Measurements from ENCODE around the gene PLEKHG4B. TPM values are rescaled to one million over a fixed set of nuclear protein-coding genes. Genes with fewer than 3 reads are reported as not detected.

Gene PLEKHG4B
- total RNA-seq, 2 donors from 2014 or later: 8.9 to 14.4 TPM

GRCh38 chr5:128446-128845 lies 36.5 kb downstream of the PLEKHG4B start:
- H3K36me3 ChIP-seq: no peaks in the 10 kb centered on the region
- no peak overlapping the region for H3K27ac ChIP-seq
- no peaks in the 10 kb centered on the region for H3K4me1 ChIP-seq (replicated peaks)
- H3K4me3 ChIP-seq: no peak overlapping the region
- peaks cover 4% of the 10 kb centered on the region for H3K9me3 ChIP-seq
- no peak for DNase-seq (ENCODE audit: low spot score)
- WGBS: 97% methylated on average over 2 of the region's 2 CpGs
- H3K27me3 ChIP-seq (replicated peaks; ENCODE audit: insufficient read depth): no peaks in the 10 kb centered on the region
- TF ChIP-seq CTCF (IDR thresholded peaks at IDR 0.05) (no peak), POLR2AphosphoS5 (IDR thresholded peaks at IDR 0.05) (no peak), POLR2A (IDR thresholded peaks at IDR 0.05) (no peak)
- intact Hi-C loops (cut with DNase I): no loop called here

DNA sequence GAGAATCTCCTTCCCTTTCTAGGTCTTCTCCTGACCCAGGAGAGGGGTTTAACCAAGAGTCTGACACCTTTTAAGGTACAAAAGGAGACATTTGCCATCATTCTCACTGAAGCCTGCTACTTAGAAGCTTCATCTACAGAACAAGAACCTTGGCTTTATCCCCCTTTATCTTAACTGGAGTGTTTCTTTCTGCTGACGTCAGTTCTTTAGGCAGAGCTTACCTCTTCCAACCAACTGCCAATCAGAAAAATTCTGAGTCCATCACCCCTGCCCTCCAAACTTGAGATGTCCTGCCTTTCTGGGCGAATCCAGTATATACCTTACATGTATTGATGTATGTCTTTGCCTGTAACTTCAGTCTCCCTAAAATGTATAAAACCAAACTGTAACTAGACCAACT lies 37.2 kb downstream of the PLEKHG4B start:
- no peaks in the 10 kb centered on the region for H3K27me3 ChIP-seq (replicated peaks; ENCODE audit: insufficient read depth)
- 84% methylated on average over 2 of the region's 2 CpGs for WGBS
- no peak overlapping the region for H3K4me3 ChIP-seq
- H3K4me1 ChIP-seq (replicated peaks): no peaks in the 10 kb centered on the region
- intact Hi-C loops (cut with DNase I): no loop called here
- DNase-seq (ENCODE audit: low spot score): no peak
- no peak for TF ChIP-seq CTCF (IDR thresholded peaks at IDR 0.05)
- no peak for TF ChIP-seq POLR2A (IDR thresholded peaks at IDR 0.05)
- TF ChIP-seq POLR2AphosphoS5 (IDR thresholded peaks at IDR 0.05): no peak
- H3K27ac ChIP-seq: no peak overlapping the region
- peaks cover 4% of the 10 kb centered on the region for H3K9me3 ChIP-seq
- H3K36me3 ChIP-seq: no peaks in the 10 kb centered on the region

- Histone ChIP-seq H3K27me3 (replicated peaks; ENCODE audit: insufficient read depth) (no peaks in the 10 kb centered on the region), H3K9me3 (peaks cover 4% of the 10 kb centered on the region), H3K27ac (no peak overlapping the region), H3K36me3 (no peaks in the 10 kb centered on the region), H3K4me1 (replicated peaks) (no peaks in the 10 kb centered on the region), H3K4me3 (no peak overlapping the region)
- no peak for DNase-seq (ENCODE audit: low spot score)
- intact Hi-C loops (cut with DNase I): no loop called here
- TF ChIP-seq CTCF (IDR thresholded peaks at IDR 0.05) (no peak), POLR2AphosphoS5 (IDR thresholded peaks at IDR 0.05) (no peak), POLR2A (IDR thresholded peaks at IDR 0.05) (no peak)
Observed at GRCh38 chr5:129820-130219, 37.9 kb downstream of the PLEKHG4B start.

DNA sequence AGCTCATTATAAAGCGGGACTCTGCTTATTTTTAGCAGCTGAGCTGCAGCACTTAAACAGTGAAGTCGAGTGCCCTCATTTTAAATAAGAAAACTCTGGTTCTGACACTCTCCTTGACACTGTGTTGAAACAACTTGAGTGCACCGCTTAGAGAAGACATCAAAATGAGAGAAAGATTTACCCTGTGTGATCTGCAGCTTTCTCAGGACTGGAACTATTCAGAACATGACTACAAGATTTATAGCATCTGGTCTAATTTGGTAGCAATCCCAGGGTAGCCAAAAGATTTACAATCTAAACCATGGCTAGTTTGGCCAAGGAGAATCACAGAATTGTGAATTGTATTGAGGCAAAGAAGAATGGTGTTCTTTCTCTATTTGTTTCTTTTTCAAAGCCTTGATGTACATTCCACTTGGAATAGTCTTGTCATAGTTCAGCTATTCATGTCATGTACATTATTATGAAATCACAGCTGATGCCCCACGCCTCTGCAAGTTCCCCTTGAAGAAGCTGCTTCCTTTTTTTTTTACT lies 38.7 kb downstream of the PLEKHG4B start:
- 38% methylated on average over 4 of the region's 4 CpGs for WGBS

More for the DNA sequence above, 38.7 kb downstream of the PLEKHG4B start:
- no peak overlapping the region for H3K4me3 ChIP-seq
- H3K4me1 ChIP-seq (replicated peaks): no peaks in the 10 kb centered on the region
- DNase-seq (ENCODE audit: low spot score): no peak
- intact Hi-C loops (cut with DNase I): no loop called here
- peaks cover 4% of the 10 kb centered on the region for H3K9me3 ChIP-seq
- no peak overlapping the region for H3K27ac ChIP-seq
- no peaks in the 10 kb centered on the region for H3K27me3 ChIP-seq (replicated peaks; ENCODE audit: insufficient read depth)
- H3K36me3 ChIP-seq: no peaks in the 10 kb centered on the region
- no peak for TF ChIP-seq POLR2A (IDR thresholded peaks at IDR 0.05)
- no peak for TF ChIP-seq CTCF (IDR thresholded peaks at IDR 0.05)
- TF ChIP-seq POLR2AphosphoS5 (IDR thresholded peaks at IDR 0.05): no peak
